T-helper 17 cell (primary cell): ENCODE results near the gene TM6SF1. TPM values are rescaled to one million over a fixed set of nuclear protein-coding genes. Genes with fewer than 3 reads are reported as not detected.
A peak's percentile ranks its signal among the peaks of the same experiment; 100 is the strongest.
"Not testable (repeated sequence)": the region's sequence is repeated elsewhere in the genome, so short reads cannot be mapped to it uniquely, and the experiment has no call there.

Experiments
- ATAC-seq: fragments of 150-1000 bp; cut with Tn5 transposase; 2 replicates; pipeline ENCODE4 v1.10.0; 2021; ENCODE audit warnings: mild to moderate bottlenecking, moderate library complexity
- DNase-seq, 3 donors: peaks; one replicate each; pipeline versions ENCODE4 v3.0.0 to v3.0.0-alpha.2; 2020 to 2021
- H3K9me3 ChIP-seq: one replicate; pipeline ENCODE4 v1.7.0; 2013; ENCODE audit warnings: low read length, mild to moderate bottlenecking; ENCODE audit not compliant: control insufficient read depth, poor library complexity, severe bottlenecking
- H3K27ac Mint-ChIP-seq: one replicate; pipeline ENCODE4 v1.8.0; 2022; ENCODE audit warnings: mild to moderate bottlenecking, moderate library complexity, mixed read lengths
- H3K27me3 Mint-ChIP-seq: one replicate; pipeline ENCODE4 v1.8.0; 2022; ENCODE audit warnings: mixed read lengths
- H3K36me3 Mint-ChIP-seq: one replicate; pipeline ENCODE4 v1.8.0; 2022; ENCODE audit warnings: low read depth, mixed read lengths
- H3K4me1 Mint-ChIP-seq: one replicate; pipeline ENCODE4 v1.8.0; 2022; ENCODE audit warnings: mild to moderate bottlenecking, mixed read lengths
- H3K4me3 Mint-ChIP-seq: one replicate; pipeline ENCODE4 v1.8.0; 2022; ENCODE audit warnings: mild to moderate bottlenecking, moderate library complexity, mixed read lengths
- total RNA-seq, 4 donors: library from RNA in 2 of 4; stranded (reverse) in 2 of 4; gene quantifications; one replicate each; pipeline ENCODE4 v1.2.3 and lab custom pipeline; 2022 to 2026

The TM6SF1 gene
- total RNA-seq (1 to 10 TPM in 1 of 2 donors, under 1 TPM in 1; 0.85 to 4.3 TPM), total RNA-seq (lab: John Stamatoyannopoulos, UW) (0 to 0.58 reads per million in 2 donors)

GRCh38 chr15:83106994-83107840 lies at the start of gene TM6SF1:
Gene TM6SF1, plus strand, starts transcription at chr15:83107645. Its CDS starts 36 bp downstream, at chr15:83107681.
- no peak for DNase-seq
- peak within 1 kb of the TSS; percentile 37 for H3K27ac Mint-ChIP-seq
- peaks cover 59% of the 10 kb centered on the region for H3K27me3 Mint-ChIP-seq
- H3K4me3 Mint-ChIP-seq: peak within 1 kb of the TSS; percentile 79
- H3K4me1 Mint-ChIP-seq: peaks cover 17% of the 10 kb centered on the region
- H3K36me3 Mint-ChIP-seq: peaks cover 13% of the 10 kb centered on the region
- no peaks in the 10 kb centered on the region for H3K9me3 ChIP-seq
- peak; percentile 59 for ATAC-seq

GRCh38 chr15:83057696-83058376 lies 49.6 kb upstream of the TM6SF1 start:
- Mint-ChIP-seq H3K4me3 (peak overlapping the region; percentile 58), H3K4me1 (peaks cover 15% of the 10 kb centered on the region), H3K27me3 (no peaks in the 10 kb centered on the region), H3K36me3 (no peaks in the 10 kb centered on the region), H3K27ac (peak overlapping the region; percentile 57)
- H3K9me3 ChIP-seq: no peaks in the 10 kb centered on the region
- DNase-seq (no peak), ATAC-seq (no peak)

- DNase-seq (no peak), ATAC-seq (no peak)
- Mint-ChIP-seq H3K27me3 (no peaks in the 10 kb centered on the region), H3K4me3 (no peak overlapping the region), H3K36me3 (no peaks in the 10 kb centered on the region), H3K27ac (no peak overlapping the region), H3K4me1 (peaks cover 29% of the 10 kb centered on the region)
- no peaks in the 10 kb centered on the region for H3K9me3 ChIP-seq
Measured at GRCh38 chr15:83061680-83062079, 45.8 kb upstream of the TM6SF1 start.

GRCh38 chr15:83062768-83063180 lies 44.7 kb upstream of the TM6SF1 start:
- no peaks in the 10 kb centered on the region for H3K27me3 Mint-ChIP-seq
- H3K27ac Mint-ChIP-seq: no peak overlapping the region
- H3K4me3 Mint-ChIP-seq: no peak overlapping the region
- ATAC-seq (no peak), DNase-seq (no peak)
- peaks cover 21% of the 10 kb centered on the region for H3K4me1 Mint-ChIP-seq
- no peaks in the 10 kb centered on the region for H3K9me3 ChIP-seq
- no peaks in the 10 kb centered on the region for H3K36me3 Mint-ChIP-seq

- DNase-seq: no peak
- H3K4me1 Mint-ChIP-seq: peaks cover 23% of the 10 kb centered on the region
Measured at GRCh38 chr15:83063551-83063950, 43.9 kb upstream of the TM6SF1 start.

GRCh38 chr15:83064859-83065258 lies 42.6 kb upstream of the TM6SF1 start:
- ATAC-seq (peak; percentile 16), DNase-seq (no peak)
- H3K27ac Mint-ChIP-seq: no peak overlapping the region
- peaks cover 20% of the 10 kb centered on the region for H3K4me1 Mint-ChIP-seq
- H3K9me3 ChIP-seq: no peaks in the 10 kb centered on the region
- H3K36me3 Mint-ChIP-seq: no peaks in the 10 kb centered on the region
- no peak overlapping the region for H3K4me3 Mint-ChIP-seq
- no peaks in the 10 kb centered on the region for H3K27me3 Mint-ChIP-seq

More at GRCh38 chr15:83063551-83063950, 43.9 kb upstream of the TM6SF1 start:
- Mint-ChIP-seq H3K4me3 (no peak overlapping the region), H3K36me3 (no peaks in the 10 kb centered on the region), H3K27me3 (no peaks in the 10 kb centered on the region), H3K27ac (no peak overlapping the region)
- H3K9me3 ChIP-seq: no peaks in the 10 kb centered on the region
- no peak for ATAC-seq

GRCh38 chr15:83065431-83065830 lies 42.0 kb upstream of the TM6SF1 start:
- Mint-ChIP-seq H3K4me3 (no peak overlapping the region), H3K4me1 (peaks cover 20% of the 10 kb centered on the region), H3K36me3 (no peaks in the 10 kb centered on the region), H3K27me3 (no peaks in the 10 kb centered on the region), H3K27ac (no peak overlapping the region)
- H3K9me3 ChIP-seq: no peaks in the 10 kb centered on the region
- DNase-seq: no peak
- ATAC-seq: no peak

- H3K4me1 Mint-ChIP-seq: peaks cover 20% of the 10 kb centered on the region
- H3K27me3 Mint-ChIP-seq: no peaks in the 10 kb centered on the region
- no peak overlapping the region for H3K27ac Mint-ChIP-seq
- no peaks in the 10 kb centered on the region for H3K9me3 ChIP-seq
- ATAC-seq (no peak), DNase-seq (no peak)
- no peaks in the 10 kb centered on the region for H3K36me3 Mint-ChIP-seq
- no peak overlapping the region for H3K4me3 Mint-ChIP-seq
Measured at GRCh38 chr15:83066034-83066733, 41.3 kb upstream of the TM6SF1 start.

- ATAC-seq (peak; percentile 79), DNase-seq (peak; percentile 59 to 71 (median 70))
- no peaks in the 10 kb centered on the region for H3K27me3 Mint-ChIP-seq
- H3K36me3 Mint-ChIP-seq: no peaks in the 10 kb centered on the region
- H3K4me3 Mint-ChIP-seq: no peak within 1 kb of the TSS
- no peaks in the 10 kb centered on the region for H3K9me3 ChIP-seq
- peak within 1 kb of the TSS; percentile 29 for H3K27ac Mint-ChIP-seq
- H3K4me1 Mint-ChIP-seq: peaks cover 20% of the 10 kb centered on the region
Measured at GRCh38 chr15:83066734-83067637, 40.5 kb upstream of the TM6SF1 start, which contains the start of gene BTBD1. Gene BTBD1, minus strand, starts transcription at chr15:83067252. Its CDS starts 101 bp downstream, at chr15:83067151.

- no peak overlapping the region for H3K4me3 Mint-ChIP-seq
Measured at GRCh38 chr15:83067638-83067962, 39.8 kb upstream of the TM6SF1 start.

GRCh38 chr15:83068054-83068453 lies 39.4 kb upstream of the TM6SF1 start:
- no peak for ATAC-seq
- Mint-ChIP-seq H3K4me1 (peaks cover 20% of the 10 kb centered on the region), H3K36me3 (no peaks in the 10 kb centered on the region), H3K27ac (peak overlapping the region; percentile 29), H3K4me3 (no peak overlapping the region), H3K27me3 (no peaks in the 10 kb centered on the region)
- no peaks in the 10 kb centered on the region for H3K9me3 ChIP-seq
- no peak for DNase-seq

More at GRCh38 chr15:83067638-83067962, 39.8 kb upstream of the TM6SF1 start:
- H3K4me1 Mint-ChIP-seq: peaks cover 20% of the 10 kb centered on the region
- H3K27ac Mint-ChIP-seq: peak overlapping the region; percentile 29
- H3K27me3 Mint-ChIP-seq: no peaks in the 10 kb centered on the region
- no peak for DNase-seq
- no peaks in the 10 kb centered on the region for H3K9me3 ChIP-seq
- no peak for ATAC-seq
- no peaks in the 10 kb centered on the region for H3K36me3 Mint-ChIP-seq

GRCh38 chr15:83069211-83069642 lies 38.2 kb upstream of the TM6SF1 start:
- H3K4me3 Mint-ChIP-seq: peak overlapping the region; percentile 2
- not testable (repeated sequence) for H3K9me3 ChIP-seq, H3K27ac Mint-ChIP-seq, H3K27me3 Mint-ChIP-seq, H3K36me3 Mint-ChIP-seq
- DNase-seq: peak; percentile 15 to 36 (median 21)
- peak; percentile 39 for ATAC-seq
- peaks cover 20% of the 10 kb centered on the region for H3K4me1 Mint-ChIP-seq
